HepG2 (cell line): ENCODE data around the gene COPS4. TPM values are rescaled to one million over a fixed set of nuclear protein-coding genes. Genes with fewer than 3 reads are reported as not detected.

ENCODE experiments used
- ARHGAP35 ChIP-seq: sonication (generic); formaldehyde crosslinking; IDR thresholded peaks from 2 replicates; pipeline ENCODE4 v1.9.0; 2022; ENCODE audit warnings: mild to moderate bottlenecking, inconsistent platforms, moderate library complexity, missing genetic modification reagents, borderline replicate concordance
- FOXA3 ChIP-seq: IDR thresholded peaks from 2 replicates; pipeline ENCODE4 v1.6.1; 2016; ENCODE audit warnings: missing genetic modification reagents, missing compliant biosample characterization
- FOXP1 ChIP-seq, 2 experiments: fragments of 450-650 bp in 1 of 2; IDR thresholded peaks; 2 replicates each; pipeline ENCODE4 v1.6.1; 2017 to 2018; ENCODE audit warnings: antibody characterized with exemption in 1 of 2
- IRF1 ChIP-seq: sonication (generic); formaldehyde crosslinking; IDR thresholded peaks from 2 replicates; pipeline ENCODE4 v1.4.0; 2020; ENCODE audit warnings: low read depth, mild to moderate bottlenecking, missing genetic modification reagents
- KDM1A ChIP-seq: IDR thresholded peaks from 2 replicates; pipeline ENCODE4 v1.6.1; 2016; ENCODE audit warnings: missing compliant biosample characterization
- TEAD3 ChIP-seq: optimal IDR thresholded peaks from 2 replicates; pipeline ENCODE3; 2016; ENCODE audit warnings: borderline replicate concordance
- THAP8 ChIP-seq: sonication (generic); formaldehyde crosslinking; IDR thresholded peaks from 2 replicates; pipeline ENCODE4 v1.5.1; 2020; ENCODE audit warnings: missing genetic modification reagents, mild to moderate bottlenecking, borderline replicate concordance
- TSC22D2 ChIP-seq: sonication (generic); formaldehyde crosslinking; IDR thresholded peaks from 2 replicates; pipeline ENCODE4 v1.5.1; 2020; ENCODE audit warnings: missing genetic modification reagents, mild to moderate bottlenecking, borderline replicate concordance
- ZKSCAN8 ChIP-seq: IDR thresholded peaks from 2 replicates; pipeline ENCODE4 v1.6.1; 2016; ENCODE audit warnings: borderline replicate concordance, missing genetic modification reagents, missing compliant biosample characterization
- ZNF367 ChIP-seq: sonication (generic); formaldehyde crosslinking; IDR thresholded peaks from 2 replicates; pipeline ENCODE4 v1.4.0; 2020; ENCODE audit warnings: missing genetic modification reagents, borderline replicate concordance
- ZNF430 ChIP-seq: sonication (generic); formaldehyde crosslinking; IDR thresholded peaks from 2 replicates; pipeline ENCODE4 v1.9.0; 2021; ENCODE audit warnings: mild to moderate bottlenecking, missing genetic modification reagents
- ZNF576 ChIP-seq: sonication (generic); formaldehyde crosslinking; IDR thresholded peaks from 2 replicates; pipeline ENCODE4 v1.4.0; 2020; ENCODE audit warnings: mild to moderate bottlenecking, missing genetic modification reagents
- ZNF605 ChIP-seq: sonication (generic); formaldehyde crosslinking; IDR thresholded peaks from 2 replicates; pipeline ENCODE4 v1.8.0; 2022; ENCODE audit warnings: mild to moderate bottlenecking, missing genetic modification reagents
- polyA plus RNA-seq, 8 experiments: library from polyadenylated mRNA; depleted of rRNA in 3 of 8; stranded (reverse) in 7 of 8; unstranded in 1 of 8; fragments of >200 nt; fragmentation: Illumina TruSeq in 4 of 8; extraction: Trizol in 4 of 8; gene quantifications; 2 replicates each; pipeline versions ENCODE4 v1.2.1 to v1.2.3, GENCODE V29; 2011 to 2016; ENCODE audit warnings: low read depth in 4 of 8, missing spikeins in 1 of 8, mixed read lengths in 1 of 8; ENCODE audit not compliant: insufficient read depth in 1 of 8
- total RNA-seq, 5 experiments: library from RNA; depleted of rRNA; stranded (reverse); fragments of >200 nt; fragmentation: Illumina TruSeq; extraction: Trizol; gene quantifications; 2 replicates each; pipeline ENCODE4 v1.2.3, GENCODE V29; 2016; ENCODE audit warnings: low read depth in 1 of 5
- TF ChIP-seq, protein P1 (sequence below): conservative IDR thresholded peaks from 2 replicates; pipeline ENCODE4 v1.6.1; 2018; ENCODE audit warnings: missing genetic modification reagents
- TF ChIP-seq, protein P2 (sequence below): sonication (generic); formaldehyde crosslinking; IDR thresholded peaks from 2 replicates; pipeline ENCODE4 v1.5.0; 2020; ENCODE audit warnings: missing genetic modification reagents
- TF ChIP-seq, protein P3 (sequence below): sonication (generic); formaldehyde crosslinking; IDR thresholded peaks from 2 replicates; pipeline ENCODE4 v1.5.0; 2020; ENCODE audit warnings: mild to moderate bottlenecking, missing genetic modification reagents
- TF ChIP-seq, protein P4 (sequence below): sonication (generic); formaldehyde crosslinking; IDR thresholded peaks from 2 replicates; pipeline ENCODE4 v1.4.0; 2020; ENCODE audit warnings: missing genetic modification reagents

COPS4 gene
- total and polyA plus RNA-seq, 2 of the 13 experiments (the other 11 are each of a cell fraction or from before 2014, with no cell fraction given), result 28.8 to 52.5 TPM

DNA sequence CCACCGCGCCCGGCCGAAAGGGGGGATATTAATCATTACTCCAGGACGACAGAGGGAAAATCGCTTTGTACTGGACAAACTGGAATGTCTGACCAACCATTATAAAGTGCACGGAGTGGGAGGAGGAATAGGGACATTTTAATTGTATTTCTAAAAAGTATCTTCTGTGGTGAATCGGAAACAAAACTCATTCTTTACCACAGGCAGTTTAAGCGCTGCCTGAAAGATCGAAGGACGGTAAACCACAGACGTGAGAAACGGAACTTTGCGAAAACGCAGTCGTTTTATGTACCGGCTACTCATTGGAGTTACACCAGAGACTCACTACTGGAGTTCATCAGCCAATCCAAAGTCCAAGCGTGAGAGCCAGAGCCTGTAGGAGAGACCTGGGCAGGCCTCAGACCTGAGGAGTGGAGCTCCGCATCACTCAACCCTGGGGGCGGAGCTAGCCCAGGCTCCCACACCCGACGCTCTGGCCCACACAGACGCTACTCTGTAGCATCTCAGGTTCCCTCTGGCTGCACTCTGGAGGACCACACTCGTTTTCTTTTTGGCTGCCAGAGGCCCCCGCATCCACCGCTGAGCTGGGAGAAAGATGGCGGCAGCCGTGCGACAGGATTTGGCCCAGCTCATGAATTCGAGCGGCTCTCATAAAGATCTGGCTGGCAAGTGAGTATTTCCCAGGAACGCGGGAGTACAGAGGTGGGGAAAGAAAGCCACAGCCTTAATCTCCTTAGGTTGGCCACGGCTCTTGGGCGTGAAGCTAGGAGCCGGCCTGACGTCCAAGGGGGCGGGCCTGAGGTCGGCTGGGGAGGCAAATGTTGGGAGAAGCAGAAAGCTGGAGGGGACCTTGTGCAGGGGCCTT, at the start of gene COPS4 (continued):
- TF ChIP-seq, protein P1, sequence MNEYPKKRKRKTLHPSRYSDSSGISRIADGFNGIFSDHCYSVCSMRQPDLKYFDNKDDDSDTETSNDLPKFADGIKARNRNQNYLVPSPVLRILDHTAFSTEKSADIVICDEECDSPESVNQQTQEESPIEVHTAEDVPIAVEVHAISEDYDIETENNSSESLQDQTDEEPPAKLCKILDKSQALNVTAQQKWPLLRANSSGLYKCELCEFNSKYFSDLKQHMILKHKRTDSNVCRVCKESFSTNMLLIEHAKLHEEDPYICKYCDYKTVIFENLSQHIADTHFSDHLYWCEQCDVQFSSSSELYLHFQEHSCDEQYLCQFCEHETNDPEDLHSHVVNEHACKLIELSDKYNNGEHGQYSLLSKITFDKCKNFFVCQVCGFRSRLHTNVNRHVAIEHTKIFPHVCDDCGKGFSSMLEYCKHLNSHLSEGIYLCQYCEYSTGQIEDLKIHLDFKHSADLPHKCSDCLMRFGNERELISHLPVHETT (CRISPR knock-in tag), result peak; percentile 88
- TF ChIP-seq ZNF576 (CRISPR knock-in tag) (no peak), FOXA3 (peak; percentile 59), ZKSCAN8 (CRISPR knock-in tag) (peak; percentile 70; the same call in 1 of the 2 replicates), THAP8 (CRISPR knock-in tag) (peak; percentile 89; the same call in 1 of the 2 replicates), ZNF367 (CRISPR knock-in tag) (no peak), IRF1 (no peak), TSC22D2 (CRISPR knock-in tag) (no peak), ZNF430 (no peak; the same call in 1 of the 2 replicates), ZNF605 (no peak; the same call in 1 of the 2 replicates), FOXP1 (IDR thresholded peaks at IDR 0.05) (no peak), FOXP1 (CRISPR knock-in tag; IDR thresholded peaks at IDR 0.05) (no peak; the same call in 1 of the 2 replicates), KDM1A (no peak; the same call in 1 of the 2 replicates), TEAD3 (CRISPR knock-in tag) (peak; percentile 69), ARHGAP35 (CRISPR knock-in tag) (no peak)
- TF ChIP-seq, protein P2, sequence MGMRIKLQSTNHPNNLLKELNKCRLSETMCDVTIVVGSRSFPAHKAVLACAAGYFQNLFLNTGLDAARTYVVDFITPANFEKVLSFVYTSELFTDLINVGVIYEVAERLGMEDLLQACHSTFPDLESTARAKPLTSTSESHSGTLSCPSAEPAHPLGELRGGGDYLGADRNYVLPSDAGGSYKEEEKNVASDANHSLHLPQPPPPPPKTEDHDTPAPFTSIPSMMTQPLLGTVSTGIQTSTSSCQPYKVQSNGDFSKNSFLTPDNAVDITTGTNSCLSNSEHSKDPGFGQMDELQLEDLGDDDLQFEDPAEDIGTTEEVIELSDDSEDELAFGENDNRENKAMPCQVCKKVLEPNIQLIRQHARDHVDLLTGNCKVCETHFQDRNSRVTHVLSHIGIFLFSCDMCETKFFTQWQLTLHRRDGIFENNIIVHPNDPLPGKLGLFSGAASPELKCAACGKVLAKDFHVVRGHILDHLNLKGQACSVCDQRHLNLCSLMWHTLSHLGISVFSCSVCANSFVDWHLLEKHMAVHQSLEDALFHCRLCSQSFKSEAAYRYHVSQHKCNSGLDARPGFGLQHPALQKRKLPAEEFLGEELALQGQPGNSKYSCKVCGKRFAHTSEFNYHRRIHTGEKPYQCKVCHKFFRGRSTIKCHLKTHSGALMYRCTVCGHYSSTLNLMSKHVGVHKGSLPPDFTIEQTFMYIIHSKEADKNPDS, result no peak
- TF ChIP-seq, protein P3, sequence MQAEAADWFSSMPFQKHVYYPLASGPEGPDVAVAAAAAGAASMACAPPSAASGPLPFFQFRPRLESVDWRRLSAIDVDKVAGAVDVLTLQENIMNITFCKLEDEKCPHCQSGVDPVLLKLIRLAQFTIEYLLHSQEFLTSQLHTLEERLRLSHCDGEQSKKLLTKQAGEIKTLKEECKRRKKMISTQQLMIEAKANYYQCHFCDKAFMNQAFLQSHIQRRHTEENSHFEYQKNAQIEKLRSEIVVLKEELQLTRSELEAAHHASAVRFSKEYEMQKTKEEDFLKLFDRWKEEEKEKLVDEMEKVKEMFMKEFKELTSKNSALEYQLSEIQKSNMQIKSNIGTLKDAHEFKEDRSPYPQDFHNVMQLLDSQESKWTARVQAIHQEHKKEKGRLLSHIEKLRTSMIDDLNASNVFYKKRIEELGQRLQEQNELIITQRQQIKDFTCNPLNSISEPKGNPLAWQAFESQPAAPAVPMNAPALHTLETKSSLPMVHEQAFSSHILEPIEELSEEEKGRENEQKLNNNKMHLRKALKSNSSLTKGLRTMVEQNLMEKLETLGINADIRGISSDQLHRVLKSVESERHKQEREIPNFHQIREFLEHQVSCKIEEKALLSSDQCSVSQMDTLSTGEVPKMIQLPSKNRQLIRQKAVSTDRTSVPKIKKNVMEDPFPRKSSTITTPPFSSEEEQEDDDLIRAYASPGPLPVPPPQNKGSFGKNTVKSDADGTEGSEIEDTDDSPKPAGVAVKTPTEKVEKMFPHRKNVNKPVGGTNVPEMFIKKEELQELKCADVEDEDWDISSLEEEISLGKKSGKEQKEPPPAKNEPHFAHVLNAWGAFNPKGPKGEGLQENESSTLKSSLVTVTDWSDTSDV (CRISPR knock-in tag), result no peak
- TF ChIP-seq, protein P4, sequence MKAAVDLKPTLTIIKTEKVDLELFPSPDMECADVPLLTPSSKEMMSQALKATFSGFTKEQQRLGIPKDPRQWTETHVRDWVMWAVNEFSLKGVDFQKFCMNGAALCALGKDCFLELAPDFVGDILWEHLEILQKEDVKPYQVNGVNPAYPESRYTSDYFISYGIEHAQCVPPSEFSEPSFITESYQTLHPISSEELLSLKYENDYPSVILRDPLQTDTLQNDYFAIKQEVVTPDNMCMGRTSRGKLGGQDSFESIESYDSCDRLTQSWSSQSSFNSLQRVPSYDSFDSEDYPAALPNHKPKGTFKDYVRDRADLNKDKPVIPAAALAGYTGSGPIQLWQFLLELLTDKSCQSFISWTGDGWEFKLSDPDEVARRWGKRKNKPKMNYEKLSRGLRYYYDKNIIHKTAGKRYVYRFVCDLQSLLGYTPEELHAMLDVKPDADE (CRISPR knock-in tag), result no peak
